IgD-negative memory B cell (primary cell): ENCODE data around the gene USF1. TPM values are rescaled to one million over a fixed set of nuclear protein-coding genes. Genes with fewer than 3 reads are reported as not detected.

ENCODE experiments used
- H3K27ac Mint-ChIP-seq, 3 donors: one replicate each; pipeline ENCODE4 v1.8.0; 2020 to 2022; ENCODE audit warnings: mild to moderate bottlenecking in 3 of 3, mixed read lengths in 3 of 3, moderate library complexity in 1 of 3
- H3K27me3 Mint-ChIP-seq: one replicate; pipeline ENCODE4 v1.8.0; 2021; ENCODE audit warnings: mixed read lengths
- H3K36me3 Mint-ChIP-seq: one replicate; pipeline ENCODE4 v1.8.0; 2020; ENCODE audit warnings: mild to moderate bottlenecking, mixed read lengths
- H3K4me1 Mint-ChIP-seq, 3 donors: one replicate each; pipeline ENCODE4 v1.8.0; 2020 to 2022; ENCODE audit warnings: mixed read lengths in 3 of 3, mild to moderate bottlenecking in 1 of 3
- H3K4me3 Mint-ChIP-seq, 4 donors: one replicate each; pipeline ENCODE4 v1.8.0; 2020 to 2022; ENCODE audit warnings: mild to moderate bottlenecking in 4 of 4, mixed read lengths in 4 of 4, moderate library complexity in 3 of 4
- H3K9me3 Mint-ChIP-seq, 3 donors: one replicate each; pipeline ENCODE4 v1.8.0; 2020 to 2021; ENCODE audit warnings: mixed read lengths in 3 of 3, mild to moderate bottlenecking in 1 of 3
- polyA plus RNA-seq: library from polyadenylated mRNA; unstranded; fragments of 300-500 nt; fragmentation: Illumina TruSeq; gene quantifications from one replicate; pipeline ENCODE4 v1.2.3, GENCODE V29; 2021

Gene USF1
- polyA plus RNA-seq, 1 donor from 2014 or later = 13.5 TPM

DNA sequence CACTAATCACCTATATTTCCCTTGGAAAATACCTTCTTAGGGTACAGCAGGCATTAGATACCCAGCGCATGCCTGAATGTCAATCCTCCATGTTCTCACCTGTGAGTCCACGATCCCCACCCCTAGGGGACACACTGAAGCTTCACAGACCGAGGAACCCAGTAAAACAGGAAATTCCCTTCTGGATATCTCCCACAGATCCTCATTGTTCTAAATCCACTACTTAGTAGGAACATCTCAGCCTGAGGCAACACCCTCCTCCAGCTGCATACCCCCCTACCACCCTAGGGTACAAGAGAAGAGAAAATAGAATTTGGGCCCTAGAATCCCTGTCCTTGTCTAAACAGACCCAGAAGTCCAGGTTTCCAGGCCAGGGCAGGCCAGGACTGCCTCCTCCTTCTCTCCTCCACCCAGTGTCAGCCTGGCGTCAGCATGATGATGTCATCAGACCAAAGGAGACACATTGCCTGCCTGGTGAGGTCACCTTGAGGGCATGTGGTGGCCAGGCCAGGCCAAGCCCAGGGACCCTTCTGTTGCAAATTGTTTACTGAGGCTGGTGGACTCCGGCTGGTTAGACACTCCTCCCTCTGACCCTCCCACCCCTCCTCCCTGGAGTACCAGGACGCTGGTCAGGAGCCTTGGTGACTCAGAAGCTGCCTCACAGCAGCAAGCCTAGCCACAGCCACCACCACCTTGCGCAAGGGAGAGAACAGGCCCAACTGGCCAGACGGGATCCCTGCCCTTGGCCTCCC is 37.4 kb upstream of the USF1 start:
- Mint-ChIP-seq H3K27ac (no peak overlapping the region), H3K9me3 (no peaks in the 10 kb centered on the region), H3K36me3 (no peaks in the 10 kb centered on the region), H3K27me3 (peaks cover 5% of the 10 kb centered on the region), H3K4me3 (no peak overlapping the region), H3K4me1 (no peaks in the 10 kb centered on the region)

DNA sequence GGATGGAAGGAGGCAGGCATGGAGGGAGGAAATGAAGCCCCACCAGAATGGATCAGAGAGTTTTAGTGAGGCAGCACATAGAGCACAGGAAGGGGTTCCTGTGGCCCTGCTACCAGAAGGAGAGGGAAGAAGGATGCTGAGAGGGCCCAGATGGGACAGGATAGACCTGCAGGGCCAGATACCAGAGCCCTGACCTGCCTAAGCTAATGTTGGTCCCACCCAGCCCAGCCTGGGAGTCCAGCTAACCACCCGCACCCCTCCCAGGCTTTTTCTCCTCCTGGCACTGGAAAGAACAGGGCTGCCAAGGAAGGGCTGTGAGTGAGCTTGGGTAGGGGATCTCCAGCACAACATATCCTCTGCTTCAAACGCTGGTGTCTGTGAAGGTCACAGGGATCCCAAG is 36.7 kb upstream of the USF1 start:
- no peaks in the 10 kb centered on the region for H3K4me1 Mint-ChIP-seq
- H3K9me3 Mint-ChIP-seq = no peaks in the 10 kb centered on the region
- peaks cover 5% of the 10 kb centered on the region for H3K27me3 Mint-ChIP-seq
- H3K4me3 Mint-ChIP-seq = no peak overlapping the region
- no peak overlapping the region for H3K27ac Mint-ChIP-seq
- H3K36me3 Mint-ChIP-seq = no peaks in the 10 kb centered on the region

DNA sequence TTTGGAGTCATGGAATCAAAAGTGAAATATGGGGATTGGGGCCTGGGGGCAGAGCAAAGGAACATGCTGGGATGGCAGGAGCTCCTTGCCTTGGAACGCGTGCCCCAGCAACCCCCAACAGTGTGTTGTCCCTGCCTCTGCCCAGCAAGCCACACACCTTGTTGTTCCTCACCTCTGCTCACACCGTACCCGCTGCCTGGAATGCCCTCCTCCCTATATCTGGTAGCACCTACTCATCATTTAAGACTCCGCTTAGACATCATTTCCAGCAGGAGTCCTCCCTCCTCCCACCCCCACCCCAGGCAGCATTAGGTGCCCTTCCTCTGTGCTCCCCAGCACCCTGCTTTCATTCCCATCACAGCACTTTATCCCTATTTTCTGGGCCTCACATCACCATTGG is 35.7 kb upstream of the USF1 start:
- H3K36me3 Mint-ChIP-seq = no peaks in the 10 kb centered on the region
- no peaks in the 10 kb centered on the region for H3K4me1 Mint-ChIP-seq

DNA sequence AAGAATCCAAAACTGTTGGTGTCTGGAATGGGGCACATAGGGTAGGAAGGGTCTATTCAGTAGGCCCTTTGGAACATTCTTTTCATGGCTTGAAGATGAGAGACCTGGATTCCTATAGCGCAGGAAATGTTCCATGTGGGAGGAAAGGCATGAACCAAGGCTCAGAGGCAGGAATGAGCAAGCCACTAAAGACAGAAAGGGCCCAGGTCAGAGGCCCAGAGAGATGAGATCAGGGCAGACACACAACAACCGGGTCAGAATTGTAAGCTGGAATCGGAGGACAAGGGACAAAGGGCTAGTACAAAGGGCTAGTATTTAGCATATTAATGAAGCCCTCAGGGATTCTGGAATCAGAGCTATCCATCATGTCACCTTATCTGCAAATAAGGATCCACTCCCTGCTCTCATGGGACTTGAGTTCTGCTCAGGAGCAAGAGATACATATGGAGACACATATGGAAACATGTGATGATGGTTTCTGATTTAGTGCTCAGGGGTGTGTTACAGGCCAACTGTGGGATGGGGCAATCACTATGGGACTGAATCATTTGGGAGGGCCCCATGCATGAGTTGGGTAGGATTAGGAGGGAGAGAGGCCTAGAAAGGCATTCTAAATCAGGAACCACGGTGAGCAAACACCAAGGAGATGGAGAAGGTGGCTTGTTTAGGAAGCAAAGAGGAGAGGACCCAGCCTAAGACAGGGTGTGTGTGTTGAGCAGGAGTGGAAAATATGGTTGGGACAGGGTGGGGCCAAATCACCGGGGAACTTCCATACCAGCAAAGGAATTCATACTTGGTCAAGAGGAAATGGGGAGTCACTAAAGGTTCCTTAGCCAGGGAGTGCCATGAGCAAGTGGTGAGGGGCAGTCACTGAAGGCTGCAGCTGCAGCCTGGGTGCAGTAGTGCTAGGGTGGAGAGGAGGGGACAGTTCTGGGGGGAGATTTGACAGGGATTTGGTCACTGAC is 34.9 kb upstream of the USF1 start:
- Mint-ChIP-seq H3K27me3 (peaks cover 2% of the 10 kb centered on the region), H3K4me1 (no peaks in the 10 kb centered on the region), H3K36me3 (no peaks in the 10 kb centered on the region), H3K9me3 (no peaks in the 10 kb centered on the region), H3K27ac (peak overlapping the region in 1 of 3 donors; percentile 85), H3K4me3 (no peak overlapping the region)

More for the DNA sequence above, 35.7 kb upstream of the USF1 start:
- Mint-ChIP-seq H3K4me3 (no peak overlapping the region), H3K27me3 (peaks cover 5% of the 10 kb centered on the region), H3K27ac (peak overlapping the region in 1 of 3 donors; percentile 85), H3K9me3 (no peaks in the 10 kb centered on the region)

DNA sequence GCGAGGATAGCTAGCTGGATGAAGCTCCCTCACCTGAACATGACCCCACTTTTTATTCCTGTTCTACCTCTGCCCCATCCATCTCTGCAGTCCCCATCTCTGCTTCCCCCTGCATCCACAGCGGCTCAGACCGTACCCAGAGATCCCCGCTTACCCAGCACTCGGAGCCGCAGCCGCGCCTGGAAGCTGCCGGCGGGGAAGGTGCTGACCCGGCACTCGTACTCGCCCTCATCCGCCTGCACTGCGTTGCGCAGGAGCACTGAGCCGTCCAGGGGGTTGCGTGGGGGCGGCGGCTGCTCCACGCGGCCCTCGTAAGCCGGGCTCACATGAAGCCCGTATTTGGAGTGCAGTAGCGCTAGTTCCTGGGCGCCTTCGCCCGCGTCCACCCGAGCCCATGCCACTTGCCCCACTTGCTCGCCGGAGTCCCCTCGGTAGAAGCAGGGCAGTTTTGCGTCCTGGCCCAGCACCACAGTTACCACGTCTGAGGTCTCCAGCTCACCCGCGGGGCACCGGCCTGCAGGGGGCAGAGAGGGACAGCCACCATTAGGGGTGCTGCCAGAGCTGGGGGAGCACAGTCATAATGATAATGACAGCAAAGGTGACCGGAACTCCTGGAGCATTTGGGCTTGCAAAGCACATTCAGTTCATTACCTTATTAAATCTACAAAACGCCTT is 33.8 kb upstream of the USF1 start:
- H3K27me3 Mint-ChIP-seq = peaks cover 2% of the 10 kb centered on the region
- no peak overlapping the region for H3K27ac Mint-ChIP-seq
- H3K4me1 Mint-ChIP-seq = no peaks in the 10 kb centered on the region
- no peak overlapping the region for H3K4me3 Mint-ChIP-seq
- no peaks in the 10 kb centered on the region for H3K9me3 Mint-ChIP-seq
- no peaks in the 10 kb centered on the region for H3K36me3 Mint-ChIP-seq

DNA sequence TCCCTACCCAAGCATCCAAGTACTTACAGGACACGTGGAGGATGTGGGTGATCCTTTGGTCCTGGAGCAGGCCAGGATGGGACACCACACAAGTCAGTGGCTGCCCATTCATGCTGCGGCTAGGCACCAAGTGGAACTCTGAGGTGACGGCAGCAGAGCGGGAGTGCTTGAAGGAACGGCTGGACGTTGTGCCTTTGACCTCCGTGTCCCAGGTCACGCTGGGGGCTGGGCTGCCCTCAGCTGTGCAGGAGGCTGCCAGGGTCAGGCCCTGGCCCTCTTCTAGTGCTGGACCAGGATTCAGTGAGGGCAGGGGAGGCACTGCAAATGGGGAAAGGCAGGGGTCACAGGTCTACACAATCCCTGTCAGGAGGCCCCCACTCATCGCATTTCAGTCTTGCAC is 31.6 kb upstream of the USF1 start:
- H3K4me1 Mint-ChIP-seq = no peaks in the 10 kb centered on the region
- H3K4me3 Mint-ChIP-seq = no peak overlapping the region
- no peaks in the 10 kb centered on the region for H3K36me3 Mint-ChIP-seq
- H3K27ac Mint-ChIP-seq = no peak overlapping the region
- H3K9me3 Mint-ChIP-seq = no peaks in the 10 kb centered on the region
- H3K27me3 Mint-ChIP-seq = peaks cover 2% of the 10 kb centered on the region

DNA sequence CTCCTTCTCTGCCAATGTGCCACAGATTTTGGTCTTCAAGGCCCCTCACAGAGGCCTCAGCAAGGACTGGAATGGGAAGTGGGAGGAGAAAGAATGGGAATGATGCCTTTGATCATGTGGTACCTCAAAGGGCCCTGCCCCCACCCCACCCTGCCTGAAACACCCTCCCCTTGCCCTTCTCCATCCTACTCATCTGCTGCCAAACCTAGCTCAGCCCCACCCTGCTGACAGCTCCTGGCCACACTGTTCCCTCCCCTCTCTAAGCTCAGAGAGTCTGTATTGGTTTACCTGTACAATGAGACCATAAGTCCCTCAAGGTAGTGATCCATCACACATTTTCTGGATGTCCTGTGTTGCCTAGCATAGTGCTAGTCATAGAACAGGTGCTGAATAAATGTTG is 30.6 kb upstream of the USF1 start:
- Mint-ChIP-seq H3K27ac (no peak overlapping the region), H3K4me3 (no peak overlapping the region), H3K4me1 (peaks cover 1 to 4% (median 4%) of the 10 kb centered on the region in 3 donors), H3K27me3 (peaks cover 2% of the 10 kb centered on the region), H3K36me3 (no peaks in the 10 kb centered on the region), H3K9me3 (no peaks in the 10 kb centered on the region)

DNA sequence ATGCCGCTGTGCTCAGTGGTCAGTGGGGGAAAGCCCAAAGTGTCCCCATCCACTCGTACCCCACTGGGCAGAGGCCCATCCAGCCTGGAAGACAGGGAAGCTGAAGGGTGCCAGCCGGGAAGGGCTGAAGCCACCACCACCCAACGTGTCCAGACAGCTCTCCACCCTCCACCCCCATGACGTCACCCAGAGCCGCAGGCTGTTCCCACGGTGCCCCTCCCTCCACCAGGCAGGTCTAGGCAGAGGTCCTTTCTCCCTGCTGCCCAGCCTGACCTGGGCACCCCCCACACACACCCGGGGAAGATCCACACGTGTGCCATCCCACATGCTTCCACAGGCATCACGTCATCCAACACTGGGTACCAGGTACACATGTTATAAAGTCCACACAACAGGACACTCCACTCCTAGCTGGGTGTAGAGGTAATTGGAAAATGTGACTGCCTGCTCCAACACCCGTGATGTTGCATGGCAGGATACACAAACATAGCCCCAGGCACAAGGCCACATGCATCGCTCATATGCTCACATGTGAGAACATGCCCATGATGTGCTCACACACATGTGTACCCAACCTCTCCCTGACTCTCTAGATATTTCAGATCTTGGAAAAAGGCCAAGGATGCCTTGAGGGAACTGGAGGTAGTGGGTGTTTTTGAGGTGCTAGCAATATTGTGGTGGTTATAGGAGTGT is 29.0 kb upstream of the USF1 start:
- Mint-ChIP-seq H3K36me3 (no peaks in the 10 kb centered on the region), H3K9me3 (no peaks in the 10 kb centered on the region), H3K4me1 (peaks cover 9 to 15% (median 14%) of the 10 kb centered on the region in 3 donors), H3K27ac (no peak overlapping the region), H3K4me3 (no peak overlapping the region), H3K27me3 (peaks cover 2% of the 10 kb centered on the region)

DNA sequence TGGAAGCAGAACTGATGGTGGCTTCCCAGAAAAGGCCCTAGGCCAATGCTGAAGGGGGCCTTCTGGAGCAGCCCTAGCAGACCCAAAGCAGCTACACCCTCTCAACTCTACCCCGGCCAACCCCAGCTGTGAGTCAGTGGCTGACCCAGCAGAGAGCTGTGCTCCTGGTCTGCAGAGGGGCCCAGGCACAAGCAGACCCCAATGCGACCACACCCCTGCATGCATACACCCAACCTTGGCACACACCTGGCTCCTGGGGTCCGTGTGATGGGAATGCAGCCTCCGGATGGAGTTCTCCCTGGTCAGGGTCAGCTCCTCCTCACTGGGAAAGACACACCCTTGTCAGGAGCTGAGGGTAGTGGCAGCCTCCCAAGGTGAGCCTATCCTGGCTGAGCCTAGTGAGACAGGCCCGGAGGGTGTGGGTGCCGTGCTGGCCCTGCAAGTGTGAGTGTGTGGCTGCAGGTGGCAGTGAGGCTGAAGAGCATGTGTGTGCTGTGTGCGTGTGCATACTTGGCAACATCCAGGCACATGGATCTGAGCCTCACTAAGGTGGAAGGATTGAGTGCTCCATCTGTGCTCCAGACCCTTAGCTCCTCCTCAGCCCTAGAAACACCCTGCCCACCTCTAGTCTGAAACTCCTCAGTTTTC is 27.8 kb upstream of the USF1 start:
- H3K4me1 Mint-ChIP-seq = peaks cover 12 to 15% (median 15%) of the 10 kb centered on the region in 3 donors
- H3K4me3 Mint-ChIP-seq = no peak overlapping the region
- no peaks in the 10 kb centered on the region for H3K27me3 Mint-ChIP-seq
- peak overlapping the region in 1 of 3 donors; percentile 34 for H3K27ac Mint-ChIP-seq
- no peaks in the 10 kb centered on the region for H3K9me3 Mint-ChIP-seq
- H3K36me3 Mint-ChIP-seq = no peaks in the 10 kb centered on the region

DNA sequence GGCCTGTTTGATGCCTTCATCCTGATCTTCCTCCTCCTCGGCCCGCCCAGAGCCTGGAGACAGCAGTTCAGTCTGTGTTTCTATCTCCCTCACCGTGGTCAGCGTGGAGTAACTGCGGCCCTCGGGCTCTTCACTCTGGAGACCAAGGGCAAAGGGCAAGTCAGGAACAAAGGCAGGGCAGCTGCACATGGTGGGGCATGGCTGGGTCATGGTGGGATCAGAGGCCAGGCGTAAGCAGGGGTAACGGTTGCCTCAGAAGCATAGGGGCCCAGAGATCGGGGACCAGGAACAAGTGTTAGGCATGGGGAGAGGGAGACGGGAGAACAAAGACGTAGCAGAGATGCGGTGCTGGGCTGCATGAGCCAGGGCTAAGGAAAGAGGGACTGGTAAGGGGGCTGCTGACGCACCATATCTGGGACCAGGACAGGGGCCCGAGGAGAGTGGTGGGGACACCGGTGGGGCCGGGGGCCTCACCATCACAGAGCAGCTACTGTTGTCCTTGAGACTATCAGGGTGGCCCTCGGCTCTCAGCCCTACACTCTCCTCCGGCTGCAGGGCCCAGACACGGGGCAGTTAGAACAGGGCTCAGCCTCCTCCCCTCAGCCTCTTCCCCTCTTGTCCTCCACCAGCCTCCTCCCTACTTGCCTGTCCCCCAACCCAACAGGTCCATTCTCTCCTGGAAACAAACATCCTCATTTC is 27.1 kb upstream of the USF1 start:
- no peaks in the 10 kb centered on the region for H3K36me3 Mint-ChIP-seq
- H3K27ac Mint-ChIP-seq = no peak overlapping the region
- H3K27me3 Mint-ChIP-seq = no peaks in the 10 kb centered on the region
- H3K4me3 Mint-ChIP-seq = peak overlapping the region in 1 of 4 donors; percentile 30
- H3K4me1 Mint-ChIP-seq = peaks cover 16 to 20% (median 18%) of the 10 kb centered on the region in 3 donors
- H3K9me3 Mint-ChIP-seq = no peaks in the 10 kb centered on the region

DNA sequence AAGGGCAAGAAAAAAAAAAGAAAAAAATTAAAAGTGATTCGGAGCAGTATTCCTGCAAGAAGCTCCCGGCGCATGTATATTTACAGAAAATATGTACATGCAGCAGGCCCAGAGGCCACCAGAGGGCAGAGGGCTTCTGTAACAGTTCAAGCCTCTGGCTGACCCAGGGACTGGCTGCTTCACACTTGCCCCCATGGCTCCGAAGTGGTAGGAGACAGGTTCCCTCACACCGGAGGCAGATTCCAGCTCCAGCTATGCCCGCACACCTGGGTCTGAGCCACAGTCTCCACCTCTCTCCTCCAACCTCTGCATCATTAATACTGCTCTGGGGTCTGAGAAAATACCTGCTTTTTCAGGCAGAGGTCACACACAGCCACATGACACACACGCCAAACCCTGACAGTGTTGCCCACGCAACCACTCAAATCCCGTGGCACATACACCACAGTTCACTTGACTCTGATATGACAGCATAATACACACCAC is 26.2 kb upstream of the USF1 start:
- peaks cover 19 to 28% (median 27%) of the 10 kb centered on the region in 3 donors for H3K4me1 Mint-ChIP-seq
- no peaks in the 10 kb centered on the region for H3K27me3 Mint-ChIP-seq
- H3K36me3 Mint-ChIP-seq = peaks cover 1% of the 10 kb centered on the region
- peak overlapping the region in 1 of 4 donors; percentile 69 for H3K4me3 Mint-ChIP-seq
- H3K9me3 Mint-ChIP-seq = no peaks in the 10 kb centered on the region
- H3K27ac Mint-ChIP-seq = peak overlapping the region in 1 of 3 donors; percentile 98

DNA sequence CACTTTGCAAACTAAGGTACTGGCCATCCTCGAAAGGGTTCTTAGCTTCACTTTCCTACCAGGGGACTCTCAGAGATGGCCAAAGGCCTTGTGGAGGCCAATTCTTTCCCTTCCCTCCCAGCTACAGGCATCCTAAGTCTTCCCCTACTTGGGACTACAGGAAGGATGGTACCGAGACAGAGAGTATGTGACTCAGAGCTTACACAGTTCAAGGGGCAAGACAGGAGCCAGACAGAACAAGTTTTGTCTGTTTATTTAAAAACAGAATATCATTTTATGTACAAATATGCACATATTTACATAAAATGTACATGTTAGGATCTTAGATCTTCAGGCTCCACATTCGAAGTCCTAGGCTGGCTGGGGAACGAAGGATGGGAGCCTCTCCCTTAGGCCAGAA is 25.0 kb upstream of the USF1 start:
- Mint-ChIP-seq H3K9me3 (no peaks in the 10 kb centered on the region), H3K4me1 (peaks cover 24 to 34% (median 34%) of the 10 kb centered on the region in 3 donors), H3K36me3 (peaks cover 5% of the 10 kb centered on the region), H3K4me3 (no peak overlapping the region), H3K27me3 (no peaks in the 10 kb centered on the region), H3K27ac (peak overlapping the region; percentile 97 to 100 (median 98))

DNA sequence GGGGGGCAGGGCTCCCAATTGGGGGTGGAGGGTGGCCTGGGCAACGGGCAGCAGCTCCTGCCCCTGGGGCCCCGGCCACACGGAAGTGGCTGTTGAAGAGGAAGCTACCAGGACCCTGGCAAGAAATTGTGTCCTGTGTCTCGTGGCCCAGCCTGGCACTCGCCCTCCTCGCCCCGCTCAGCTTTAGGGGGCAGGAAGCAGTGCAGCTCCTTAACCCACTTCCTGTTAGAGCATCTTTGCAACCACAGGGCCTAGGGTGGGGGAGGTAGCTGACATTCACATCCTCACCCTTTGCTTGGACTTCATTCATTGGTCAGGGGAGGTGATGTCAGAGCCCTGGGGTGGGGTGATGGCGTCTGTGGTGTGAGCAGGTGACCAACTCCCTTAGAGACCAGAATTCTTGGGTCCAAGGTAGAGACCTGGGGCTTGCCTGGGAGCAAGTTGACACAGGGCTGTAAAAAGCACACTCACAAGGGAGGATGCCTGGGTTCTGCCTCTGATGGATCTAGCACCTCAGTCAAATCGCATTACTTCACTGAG is 24.0 kb upstream of the USF1 start, which contains the start of gene ARHGAP30:
ARHGAP30 (minus strand) TSS at position 161 of the 540 bp plus-strand sequence. CDS start 267 bp downstream, outside the sequence.
- peak within 1 kb of the TSS; percentile 97 to 98 (median 98) for H3K4me3 Mint-ChIP-seq

More for the DNA sequence above, 24.0 kb upstream of the USF1 start, which contains the start of gene ARHGAP30:
- H3K27me3 Mint-ChIP-seq = no peaks in the 10 kb centered on the region
- peaks cover 5% of the 10 kb centered on the region for H3K36me3 Mint-ChIP-seq
- H3K27ac Mint-ChIP-seq = peak within 1 kb of the TSS; percentile 97 to 100 (median 98)
- no peaks in the 10 kb centered on the region for H3K9me3 Mint-ChIP-seq
- H3K4me1 Mint-ChIP-seq = peaks cover 24 to 36% (median 34%) of the 10 kb centered on the region in 3 donors
